PC-9 (cell line): ENCODE measurements around the gene MKI67.

Experiments used
- EZH2 ChIP-seq: fragments of 200-600 bp; sonication (generic); IDR thresholded peaks from 2 replicates; pipeline ENCODE4 v1.8.0; 2017; ENCODE audit warnings: antibody characterized with exemption, low read depth
- TF ChIP-seq, protein P1 (sequence below): fragments of 200-600 bp; sonication (generic); conservative IDR thresholded peaks from 2 replicates; pipeline ENCODE4 v1.6.1; 2017; ENCODE audit warnings: mixed run types, antibody characterized with exemption, mild to moderate bottlenecking, moderate library complexity

DNA sequence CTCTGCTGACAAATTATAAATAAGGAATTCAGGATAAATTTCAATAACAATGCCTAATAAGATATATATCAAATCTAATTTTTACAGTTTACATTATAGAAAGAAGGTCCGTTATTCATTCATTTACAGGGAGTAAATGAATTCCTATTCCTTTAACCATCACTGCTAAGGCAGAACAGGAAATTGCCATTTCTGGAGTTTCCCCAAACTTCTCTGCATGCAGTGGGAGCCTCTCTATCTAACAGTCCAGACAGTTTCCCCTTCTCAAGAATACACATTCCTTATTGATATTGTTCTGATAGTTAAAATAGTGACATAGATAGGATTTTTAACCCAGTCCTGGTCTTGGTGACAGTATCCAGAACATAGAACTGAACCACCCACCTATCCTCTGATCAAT lies 24.3 kb downstream of the MKI67 start:
- TF ChIP-seq, protein P1, sequence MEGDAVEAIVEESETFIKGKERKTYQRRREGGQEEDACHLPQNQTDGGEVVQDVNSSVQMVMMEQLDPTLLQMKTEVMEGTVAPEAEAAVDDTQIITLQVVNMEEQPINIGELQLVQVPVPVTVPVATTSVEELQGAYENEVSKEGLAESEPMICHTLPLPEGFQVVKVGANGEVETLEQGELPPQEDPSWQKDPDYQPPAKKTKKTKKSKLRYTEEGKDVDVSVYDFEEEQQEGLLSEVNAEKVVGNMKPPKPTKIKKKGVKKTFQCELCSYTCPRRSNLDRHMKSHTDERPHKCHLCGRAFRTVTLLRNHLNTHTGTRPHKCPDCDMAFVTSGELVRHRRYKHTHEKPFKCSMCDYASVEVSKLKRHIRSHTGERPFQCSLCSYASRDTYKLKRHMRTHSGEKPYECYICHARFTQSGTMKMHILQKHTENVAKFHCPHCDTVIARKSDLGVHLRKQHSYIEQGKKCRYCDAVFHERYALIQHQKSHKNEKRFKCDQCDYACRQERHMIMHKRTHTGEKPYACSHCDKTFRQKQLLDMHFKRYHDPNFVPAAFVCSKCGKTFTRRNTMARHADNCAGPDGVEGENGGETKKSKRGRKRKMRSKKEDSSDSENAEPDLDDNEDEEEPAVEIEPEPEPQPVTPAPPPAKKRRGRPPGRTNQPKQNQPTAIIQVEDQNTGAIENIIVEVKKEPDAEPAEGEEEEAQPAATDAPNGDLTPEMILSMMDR = no peak
- no peak for TF ChIP-seq EZH2
